MM.1S (cell line): Measurements from ENCODE around the gene INPP5D.

Source experiments
- CTCF ChIP-seq: fragments of 300-600 bp; sonication (generic); IDR thresholded peaks from 2 replicates; pipeline ENCODE4 v1.5.1; 2016; ENCODE audit warnings: antibody characterized with exemption, low read length, mixed read lengths
- EZH2 ChIP-seq: fragments of 300-600 bp; sonication (generic); optimal IDR thresholded peaks from 2 replicates; pipeline ENCODE3; 2017; ENCODE audit warnings: low read depth, mild to moderate bottlenecking, antibody characterized with exemption, low read length, mixed read lengths
- EZH2phosphoT487 ChIP-seq: fragments of 300-600 bp; sonication (generic); IDR thresholded peaks from 2 replicates; pipeline ENCODE4 v1.6.1; 2018; ENCODE audit warnings: antibody characterized with exemption, low read length

GRCh38 chr2:233080836-233081229 lies 20.7 kb downstream of the INPP5D start:
- TF ChIP-seq CTCF (no peak), EZH2 (no peak), EZH2phosphoT487 (no peak)
